ENCODE results near the gene ALDH1L1. TPM values are rescaled to one million over a fixed set of nuclear protein-coding genes. Genes with fewer than 3 reads are reported as not detected.

Gene ALDH1L1
- total RNA-seq, 1 donor: 0.18 TPM

DNA sequence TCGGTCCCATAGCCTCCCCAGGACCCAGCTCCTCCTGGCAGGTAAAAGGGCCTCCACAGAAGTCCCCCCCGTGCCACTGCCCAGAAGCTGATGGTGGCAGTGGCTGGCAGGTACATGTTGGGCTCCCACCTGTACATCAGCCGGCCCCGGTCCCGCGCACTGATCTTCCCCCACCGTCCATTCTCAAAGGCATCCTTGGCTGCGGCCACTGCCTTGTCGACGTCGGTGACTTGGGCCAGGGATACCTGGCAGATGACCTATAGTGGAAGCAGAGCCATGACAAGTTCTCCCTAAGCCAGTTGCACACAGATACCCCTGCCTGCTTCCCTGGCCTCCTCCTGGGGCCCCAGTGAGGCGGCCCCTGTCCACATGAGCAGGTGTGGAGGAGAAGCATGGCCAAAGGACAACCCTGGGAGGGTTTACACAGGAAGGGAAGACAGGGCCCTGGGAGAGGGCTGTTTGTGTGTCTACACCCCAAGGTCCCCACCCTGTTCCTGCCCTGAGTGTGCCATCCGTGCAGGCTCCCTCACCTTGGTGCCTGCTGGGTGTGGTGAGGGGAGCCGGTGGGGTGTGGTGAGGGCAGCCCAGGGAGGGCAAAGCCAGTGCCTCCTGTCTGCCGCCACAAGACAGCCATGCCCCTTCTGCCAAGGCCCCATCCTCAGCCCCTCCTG, 44.8 kb downstream of the ALDH1L1 start:
- DNase-seq (ENCODE audit: low read depth): no peak
- TF ChIP-seq, protein P1, sequence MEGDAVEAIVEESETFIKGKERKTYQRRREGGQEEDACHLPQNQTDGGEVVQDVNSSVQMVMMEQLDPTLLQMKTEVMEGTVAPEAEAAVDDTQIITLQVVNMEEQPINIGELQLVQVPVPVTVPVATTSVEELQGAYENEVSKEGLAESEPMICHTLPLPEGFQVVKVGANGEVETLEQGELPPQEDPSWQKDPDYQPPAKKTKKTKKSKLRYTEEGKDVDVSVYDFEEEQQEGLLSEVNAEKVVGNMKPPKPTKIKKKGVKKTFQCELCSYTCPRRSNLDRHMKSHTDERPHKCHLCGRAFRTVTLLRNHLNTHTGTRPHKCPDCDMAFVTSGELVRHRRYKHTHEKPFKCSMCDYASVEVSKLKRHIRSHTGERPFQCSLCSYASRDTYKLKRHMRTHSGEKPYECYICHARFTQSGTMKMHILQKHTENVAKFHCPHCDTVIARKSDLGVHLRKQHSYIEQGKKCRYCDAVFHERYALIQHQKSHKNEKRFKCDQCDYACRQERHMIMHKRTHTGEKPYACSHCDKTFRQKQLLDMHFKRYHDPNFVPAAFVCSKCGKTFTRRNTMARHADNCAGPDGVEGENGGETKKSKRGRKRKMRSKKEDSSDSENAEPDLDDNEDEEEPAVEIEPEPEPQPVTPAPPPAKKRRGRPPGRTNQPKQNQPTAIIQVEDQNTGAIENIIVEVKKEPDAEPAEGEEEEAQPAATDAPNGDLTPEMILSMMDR (IDR thresholded peaks at IDR 0.05; ENCODE audit: insufficient read depth, low read length): no peak
- no peak overlapping the region for H3K4me3 ChIP-seq (ENCODE audit: low read depth, low read length)

DNA sequence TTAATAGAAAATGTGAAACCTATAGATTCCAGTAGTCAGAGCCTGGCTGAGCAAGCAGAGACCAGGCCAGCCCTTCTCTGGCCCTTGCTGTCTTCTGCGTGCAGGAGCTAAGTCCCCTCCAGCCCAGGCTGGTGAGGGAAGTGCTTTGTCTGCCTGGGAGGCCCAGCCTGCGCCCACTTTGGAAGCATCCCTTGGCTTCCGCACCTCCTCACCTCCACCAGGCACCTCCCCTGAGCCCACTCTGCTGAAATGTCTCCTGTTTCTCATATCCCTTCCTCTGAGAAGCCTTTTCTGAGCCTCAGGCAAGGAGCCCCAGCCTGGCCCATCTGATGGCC, 45.3 kb downstream of the ALDH1L1 start:
- no peak overlapping the region for H3K4me3 ChIP-seq (ENCODE audit: low read depth, low read length)
- DNase-seq (ENCODE audit: low read depth): no peak
- TF ChIP-seq, protein P1 (IDR thresholded peaks at IDR 0.05; ENCODE audit: insufficient read depth, low read length): no peak

DNA sequence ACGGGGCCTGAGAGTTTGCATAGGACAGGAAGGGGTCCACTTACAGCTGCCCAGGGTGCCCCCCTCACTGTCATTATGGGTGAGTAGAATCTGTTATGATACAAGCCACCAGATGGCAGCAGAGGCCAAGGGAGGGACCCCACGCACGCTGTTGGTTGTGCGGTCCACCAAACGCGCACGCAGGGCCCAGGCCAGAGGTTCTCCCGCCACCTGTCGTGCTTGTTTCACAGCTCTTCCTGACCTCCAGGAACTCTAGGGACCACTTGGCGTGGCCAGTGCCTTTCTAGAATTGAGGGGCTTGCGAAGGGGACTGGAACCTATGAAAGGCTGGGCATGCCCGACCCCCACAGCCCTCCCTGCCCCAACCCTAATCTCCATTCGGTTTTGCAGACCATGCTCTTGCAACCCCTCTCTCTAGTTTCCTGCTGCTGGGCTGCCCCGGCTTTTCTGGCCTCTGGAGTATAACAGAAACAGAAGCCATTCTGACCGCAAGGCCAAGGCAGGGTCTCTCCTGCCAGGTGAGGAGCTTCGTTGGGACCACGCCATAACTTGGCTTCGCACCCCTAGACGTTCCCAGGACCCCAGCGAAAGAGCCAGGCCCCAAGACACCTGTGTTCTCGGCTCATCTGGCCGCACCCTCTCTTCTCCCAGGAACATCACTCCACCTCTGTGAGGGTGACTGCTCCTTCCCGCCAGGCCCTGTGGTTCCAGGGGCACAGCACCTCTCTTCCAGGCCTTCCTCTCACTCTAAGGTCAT, 46.0 kb downstream of the ALDH1L1 start:
- TF ChIP-seq, protein P1 (IDR thresholded peaks at IDR 0.05; ENCODE audit: insufficient read depth, low read length): peak; percentile 76
- no peak overlapping the region for H3K4me3 ChIP-seq (ENCODE audit: low read depth, low read length)
- peak; percentile 59 for DNase-seq (ENCODE audit: low read depth)

DNA sequence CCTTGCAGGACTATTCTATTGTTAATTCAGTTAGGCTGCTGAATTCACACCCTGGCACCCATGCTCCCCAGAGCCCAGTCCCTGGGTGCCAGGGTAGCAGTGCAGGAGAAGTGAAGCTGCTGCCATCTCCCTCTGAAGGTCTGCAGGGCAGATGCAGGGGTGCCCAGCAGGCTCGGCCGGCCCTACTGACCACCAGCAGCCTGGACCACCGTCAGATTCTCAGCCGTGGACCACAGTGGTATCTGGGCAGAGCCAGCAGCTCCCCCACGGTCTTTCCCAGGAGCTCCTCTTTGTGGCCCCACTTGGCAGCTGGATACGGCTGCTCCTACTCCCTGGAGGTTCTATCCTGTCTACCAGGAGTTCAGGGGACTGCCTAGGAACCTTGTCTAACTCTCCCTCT, 46.8 kb downstream of the ALDH1L1 start:
- no peak overlapping the region for H3K4me3 ChIP-seq (ENCODE audit: low read depth, low read length)
- DNase-seq (ENCODE audit: low read depth): no peak
- TF ChIP-seq, protein P1 (IDR thresholded peaks at IDR 0.05; ENCODE audit: insufficient read depth, low read length): no peak

DNA sequence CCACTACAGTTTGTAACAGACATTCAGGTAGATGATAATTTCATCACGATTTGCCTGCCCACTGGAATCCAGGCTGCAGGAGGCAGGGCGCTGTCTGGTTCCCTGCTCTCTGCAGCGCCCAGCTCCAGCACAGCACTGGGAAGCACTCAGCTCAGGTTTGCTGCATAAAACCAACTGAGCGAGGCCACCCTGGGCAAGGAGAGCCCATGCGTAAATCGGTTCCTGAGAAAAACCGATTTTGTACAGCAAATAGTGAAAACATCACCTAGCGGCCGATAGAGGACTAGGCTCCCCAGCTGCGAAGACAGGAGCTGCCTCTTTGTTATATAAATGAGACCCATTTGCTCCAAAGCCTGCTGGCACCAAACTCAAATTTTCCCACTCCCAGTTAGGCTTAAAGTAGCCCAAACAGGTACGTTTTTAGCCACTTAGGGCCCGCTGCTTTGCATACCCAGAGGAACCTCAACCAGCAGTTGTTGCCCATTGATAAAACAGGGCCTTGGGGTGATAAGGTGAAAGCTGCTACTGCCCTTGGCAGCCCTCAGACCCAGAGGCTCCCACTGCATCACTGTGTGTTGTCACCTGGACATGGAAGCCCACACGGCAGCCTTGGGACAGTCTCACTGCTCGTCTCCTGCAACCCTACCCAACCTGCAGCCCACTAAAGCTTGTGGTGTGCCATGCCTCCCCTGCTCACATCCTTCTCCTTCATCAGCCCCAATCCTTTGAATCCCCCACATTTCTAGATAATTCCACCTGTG, 47.5 kb downstream of the ALDH1L1 start:
- TF ChIP-seq, protein P1 (IDR thresholded peaks at IDR 0.05; ENCODE audit: insufficient read depth, low read length): peak; percentile 48
- no peak overlapping the region for H3K4me3 ChIP-seq (ENCODE audit: low read depth, low read length)
- peak; percentile 5 for DNase-seq (ENCODE audit: low read depth)

DNA sequence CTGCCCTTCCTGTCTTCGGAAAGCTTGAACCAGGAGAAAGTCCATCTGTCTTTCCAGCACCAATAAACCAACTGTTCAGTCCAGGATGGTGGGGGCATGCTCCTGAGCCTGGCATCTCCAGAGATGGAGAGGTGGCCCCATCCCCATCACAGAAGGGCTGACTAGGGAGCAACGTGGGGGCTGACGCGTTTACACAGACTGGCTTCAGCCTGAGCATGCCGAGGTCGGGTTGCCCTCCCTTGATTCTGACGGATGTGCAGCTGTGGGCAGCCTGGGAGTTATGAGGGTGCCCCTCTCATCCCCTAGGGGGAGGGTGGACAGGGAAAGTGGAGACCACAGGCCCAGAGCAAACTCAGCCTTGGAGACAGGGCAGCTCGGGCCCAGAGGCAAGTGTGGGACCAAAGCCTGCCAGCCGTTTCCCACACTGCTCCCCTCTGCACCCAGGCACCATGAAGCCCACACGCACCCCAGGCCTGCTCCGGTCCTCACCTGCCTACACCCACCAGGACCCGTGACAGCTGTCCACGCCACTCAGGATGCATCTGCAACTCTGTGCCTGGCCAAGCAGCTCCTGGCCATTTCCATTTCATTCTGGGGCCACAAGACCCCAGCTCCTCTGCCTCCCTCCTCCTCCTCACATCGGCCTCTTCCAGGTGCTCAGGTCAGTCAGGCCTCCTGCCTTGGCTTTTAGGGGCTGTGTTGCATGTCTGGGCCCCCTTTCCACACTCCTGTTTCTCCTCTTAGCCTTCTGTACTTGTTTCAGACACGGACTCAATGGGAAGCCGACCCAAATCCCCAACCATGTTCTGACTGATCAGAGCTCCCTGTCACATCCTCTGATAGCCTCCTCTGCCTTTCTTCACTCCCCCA, 48.3 kb downstream of the ALDH1L1 start:
- no peak overlapping the region for H3K4me3 ChIP-seq (ENCODE audit: low read depth, low read length)
- TF ChIP-seq, protein P1 (IDR thresholded peaks at IDR 0.05; ENCODE audit: insufficient read depth, low read length): no peak
- no peak for DNase-seq (ENCODE audit: low read depth)

Measured in fibroblast of the aortic adventitia (primary cell).